Frontal cortex (tissue), 4 donors: ENCODE results near the gene CMTR1. TPM values are rescaled to one million over a fixed set of nuclear protein-coding genes. Genes with fewer than 3 reads are reported as not detected.

Experiments
- DNase-seq, 2 donors: peaks; one replicate each; pipeline ENCODE4 v3.0.0; 2012; ENCODE audit warnings: low spot score in 2 of 2
- FAIRE-seq: peaks from 2 replicates; lab custom pipeline; 2012; peaks lifted over from hg19 to GRCh38; lab: Jason Lieb, UNC
- total RNA-seq: library from RNA; depleted of rRNA; stranded (reverse); fragments of >200 nt; gene quantifications from one replicate; pipeline ENCODE4 v1.2.3, GENCODE V29; 2014
- donor health status: control.
- donor health status: control.
- donor health status: control.

Gene CMTR1
- total RNA-seq, 1 donor from 2014 or later, result 31.0 TPM

GRCh38 chr6:37523412-37523811 lies 90.4 kb downstream of the CMTR1 start:
- no peak for DNase-seq
- no peak for FAIRE-seq

- no peak for FAIRE-seq
- no peak for DNase-seq
These were observed 91.3 kb downstream of the CMTR1 start for GRCh38 chr6:37524025-37524969.

- no peak for DNase-seq
- no peak for FAIRE-seq
These were observed 91.9 kb downstream of the CMTR1 start for GRCh38 chr6:37524970-37525318.

GRCh38 chr6:37525460-37526357 lies 92.7 kb downstream of the CMTR1 start:
- FAIRE-seq (no peak), DNase-seq (no peak)

- no peak for DNase-seq
- no peak for FAIRE-seq
These were observed 95.5 kb downstream of the CMTR1 start for GRCh38 chr6:37528541-37528940.

GRCh38 chr6:37530297-37530696 lies 97.3 kb downstream of the CMTR1 start:
- FAIRE-seq (no peak), DNase-seq (no peak)

- DNase-seq (no peak), FAIRE-seq (no peak)
These were observed 98.0 kb downstream of the CMTR1 start for GRCh38 chr6:37531026-37531425.

Other genes starting within 250 kb of the CMTR1 start
- gene TBC1D22B, start 175.4 kb upstream of the CMTR1 start, total RNA-seq, result 8.2 TPM
- 1.2 TPM for gene TMEM217, start 175.1 kb upstream of the CMTR1 start, total RNA-seq
- 24.1 TPM for gene RNF8, start 79.2 kb upstream of the CMTR1 start, total RNA-seq
- 17.5 TPM for gene CCDC167, start 66.7 kb downstream of the CMTR1 start, total RNA-seq